ENCODE data around the gene C1QL1. TPM values are rescaled to one million over a fixed set of nuclear protein-coding genes. Genes with fewer than 3 reads are reported as not detected.
A peak's percentile ranks its signal among the peaks of the same experiment; 100 is the strongest.

Gene C1QL1
- total RNA-seq, 4 donors from 2014 or later, result 9.8 to 25.5 (median 21.2) TPM

- H3K4me1 ChIP-seq, result peaks cover 0 to 60% (median 27%) of the 10 kb centered on the region in 4 donors
- H3K27me3 ChIP-seq, result peaks cover 0 to 25% of the 10 kb centered on the region in 2 donors
- H3K4me3 ChIP-seq, result no peak overlapping the region
- WGBS, 2 donors, result 80 to 86% methylated on average over 4 of the region's 4 CpGs
- TF ChIP-seq, protein P1, sequence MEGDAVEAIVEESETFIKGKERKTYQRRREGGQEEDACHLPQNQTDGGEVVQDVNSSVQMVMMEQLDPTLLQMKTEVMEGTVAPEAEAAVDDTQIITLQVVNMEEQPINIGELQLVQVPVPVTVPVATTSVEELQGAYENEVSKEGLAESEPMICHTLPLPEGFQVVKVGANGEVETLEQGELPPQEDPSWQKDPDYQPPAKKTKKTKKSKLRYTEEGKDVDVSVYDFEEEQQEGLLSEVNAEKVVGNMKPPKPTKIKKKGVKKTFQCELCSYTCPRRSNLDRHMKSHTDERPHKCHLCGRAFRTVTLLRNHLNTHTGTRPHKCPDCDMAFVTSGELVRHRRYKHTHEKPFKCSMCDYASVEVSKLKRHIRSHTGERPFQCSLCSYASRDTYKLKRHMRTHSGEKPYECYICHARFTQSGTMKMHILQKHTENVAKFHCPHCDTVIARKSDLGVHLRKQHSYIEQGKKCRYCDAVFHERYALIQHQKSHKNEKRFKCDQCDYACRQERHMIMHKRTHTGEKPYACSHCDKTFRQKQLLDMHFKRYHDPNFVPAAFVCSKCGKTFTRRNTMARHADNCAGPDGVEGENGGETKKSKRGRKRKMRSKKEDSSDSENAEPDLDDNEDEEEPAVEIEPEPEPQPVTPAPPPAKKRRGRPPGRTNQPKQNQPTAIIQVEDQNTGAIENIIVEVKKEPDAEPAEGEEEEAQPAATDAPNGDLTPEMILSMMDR (IDR thresholded peaks at IDR 0.05), result no peak
- TF ChIP-seq EP300 (IDR thresholded peaks at IDR 0.05), result no peak
- peak overlapping the region in 2 of 4 donors; percentile 40 to 76 for H3K27ac ChIP-seq
- no peaks in the 10 kb centered on the region for H3K9me3 ChIP-seq
- no peaks in the 10 kb centered on the region for H3K36me3 ChIP-seq
- no peak for DNase-seq (ENCODE audit: low spot score in 2 of 2)
These were observed 54.0 kb downstream of the C1QL1 start for GRCh38 chr17:44914148-44914547.

DNA sequence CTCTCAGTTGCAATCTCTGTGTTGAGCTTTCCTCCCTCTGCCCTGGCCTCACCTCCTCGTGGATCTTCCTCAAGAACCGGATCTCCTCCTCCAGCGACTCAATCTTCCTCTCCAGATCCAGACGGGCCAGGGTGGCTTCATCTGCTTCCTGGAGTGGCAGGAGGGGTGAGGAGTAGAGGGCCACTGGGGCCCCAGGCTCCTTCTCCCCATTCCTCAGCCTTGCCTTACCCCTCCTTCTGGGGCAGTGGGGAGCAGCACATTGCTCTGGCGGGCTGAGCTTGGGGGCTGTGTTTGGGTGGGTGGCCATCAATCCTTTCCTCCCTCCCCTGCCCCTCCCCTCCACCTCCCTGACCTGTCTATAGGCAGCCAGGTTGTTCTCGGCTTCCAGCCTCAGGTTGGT is 54.4 kb downstream of the C1QL1 start:
- peak overlapping the region in 2 of 4 donors; percentile 40 to 76 for H3K27ac ChIP-seq
- DNase-seq (ENCODE audit: low spot score in 2 of 2), result no peak
- TF ChIP-seq, protein P1 (IDR thresholded peaks at IDR 0.05), result no peak
- TF ChIP-seq POLR2A (IDR thresholded peaks at IDR 0.05), result no peak
- TF ChIP-seq EP300 (IDR thresholded peaks at IDR 0.05), result no peak
- H3K36me3 ChIP-seq, result no peaks in the 10 kb centered on the region
- H3K27me3 ChIP-seq, result peaks cover 0 to 25% of the 10 kb centered on the region in 2 donors
- H3K4me1 ChIP-seq, result peaks cover 0 to 56% (median 26%) of the 10 kb centered on the region in 4 donors
- no peak overlapping the region for H3K4me3 ChIP-seq
- WGBS, 2 donors, result 53 to 54% methylated on average over 6 of the region's 6 CpGs
- no peaks in the 10 kb centered on the region for H3K9me3 ChIP-seq

GRCh38 chr17:44912763-44913544 is 55.1 kb downstream of the C1QL1 start:
- H3K4me1 ChIP-seq, result peaks cover 0 to 53% (median 26%) of the 10 kb centered on the region in 4 donors
- no peaks in the 10 kb centered on the region for H3K36me3 ChIP-seq
- H3K4me3 ChIP-seq, result no peak overlapping the region
- TF ChIP-seq, protein P1 (IDR thresholded peaks at IDR 0.05), result no peak
- TF ChIP-seq EP300 (IDR thresholded peaks at IDR 0.05) (no peak), POLR2A (IDR thresholded peaks at IDR 0.05) (no peak)
- WGBS, 2 donors, result 85 to 87% methylated on average over 14 of the region's 14 CpGs
- DNase-seq (ENCODE audit: low spot score in 2 of 2), result no peak
- peaks cover 0 to 25% of the 10 kb centered on the region in 2 donors for H3K27me3 ChIP-seq
- no peaks in the 10 kb centered on the region for H3K9me3 ChIP-seq
- H3K27ac ChIP-seq, result peak overlapping the region in 1 of 4 donors; percentile 6

DNA sequence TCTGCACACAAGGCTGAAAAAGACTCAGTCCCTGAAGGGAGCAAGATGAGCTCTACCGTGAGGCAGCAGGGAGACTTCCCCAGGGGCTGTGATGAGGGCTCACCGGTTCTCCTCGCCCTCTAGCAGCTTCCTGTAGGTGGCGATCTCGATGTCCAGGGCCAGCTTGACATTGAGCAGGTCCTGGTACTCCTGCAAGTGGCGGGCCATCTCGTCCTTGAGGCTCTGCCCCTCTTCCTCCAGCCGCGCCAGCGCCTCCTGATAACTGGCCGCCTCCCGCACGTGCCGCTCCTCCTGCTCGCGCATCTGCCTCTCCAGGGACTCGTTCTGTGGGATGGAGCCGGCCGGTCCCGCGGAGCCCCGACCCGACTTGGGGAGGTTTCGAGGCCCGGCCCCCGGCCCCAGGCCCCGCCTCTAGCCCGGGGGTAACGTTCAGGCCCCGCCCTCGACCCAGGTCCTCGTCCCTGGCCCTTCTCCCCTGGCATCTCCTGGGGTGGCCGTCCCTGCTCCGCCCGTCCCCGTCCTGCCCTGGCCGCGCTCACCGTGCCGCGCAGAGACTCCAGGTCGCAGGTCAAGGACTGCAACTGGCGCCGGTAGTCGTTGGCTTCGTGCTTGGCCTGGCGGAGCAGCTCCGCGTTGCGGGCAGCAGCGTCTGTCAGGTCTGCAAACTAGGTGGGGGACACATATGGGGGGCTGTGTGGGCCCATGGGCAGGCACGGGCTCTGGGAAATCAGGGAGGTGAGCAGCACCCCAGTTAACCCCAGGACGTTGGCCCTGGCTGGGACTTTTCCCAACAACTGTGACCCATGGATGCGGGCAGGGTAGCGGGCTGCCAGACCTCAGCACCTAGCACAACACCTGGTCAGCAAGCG is 56.7 kb downstream of the C1QL1 start:
- TF ChIP-seq, protein P1 (IDR thresholded peaks at IDR 0.05), result peak; percentile 42 to 57 (median 53)
- TF ChIP-seq EP300 (IDR thresholded peaks at IDR 0.05), result no peak
- DNase-seq (ENCODE audit: low spot score in 2 of 2), result peak in 1 of 2 donors; percentile 19

More for the DNA sequence above, 56.7 kb downstream of the C1QL1 start:
- H3K9me3 ChIP-seq, result no peaks in the 10 kb centered on the region
- WGBS, 2 donors, result 14 to 17% methylated on average over 34 to 47 of the region's 56 CpGs
- H3K4me1 ChIP-seq, result peaks cover 0 to 39% (median 21%) of the 10 kb centered on the region in 4 donors
- H3K36me3 ChIP-seq, result no peaks in the 10 kb centered on the region
- H3K27ac ChIP-seq, result no peak overlapping the region
- peaks cover 0 to 25% of the 10 kb centered on the region in 2 donors for H3K27me3 ChIP-seq
- H3K4me3 ChIP-seq, result peak overlapping the region in 3 of 4 donors; percentile 8 to 40 (median 27)
